Measurements from ENCODE around the gene HOXB4. TPM values are rescaled to one million over a fixed set of nuclear protein-coding genes. Genes with fewer than 3 reads are reported as not detected.

The HOXB4 gene
- total RNA-seq, 1 experiment from 2014 or later, result 4.3 TPM

GRCh38 chr17:48615963-48616716 lies 38.0 kb upstream of the HOXB4 start:
- Histone ChIP-seq H4K20me1 (ENCODE audit: insufficient read depth, low read depth, low read length) (no peaks in the 10 kb centered on the region), H3K9me2 (replicated peaks; ENCODE audit: insufficient read depth, low read length) (no peaks in the 10 kb centered on the region), H3K4me1 (ENCODE audit: low read length) (peaks cover 26% of the 10 kb centered on the region), H2AFZ (ENCODE audit: low read length) (no peak overlapping the region), H3K79me2 (ENCODE audit: low read length) (no peaks in the 10 kb centered on the region), H3K27me3 (ENCODE audit: low read length) (no peaks in the 10 kb centered on the region), H3K9me3 (ENCODE audit: low read length) (no peaks in the 10 kb centered on the region), H3K36me3 (ENCODE audit: insufficient read depth, low read length) (no peaks in the 10 kb centered on the region), H3K4me3 (ENCODE audit: low read length) (no peak overlapping the region), H3K9ac (ENCODE audit: low read length) (no peak overlapping the region), H3K4me2 (ENCODE audit: low read depth, low read length, poor library complexity, severe bottlenecking) (no peak overlapping the region), H3K27ac (ENCODE audit: low read length) (no peak overlapping the region)
- DNase-seq, result no peak

GRCh38 chr17:48615047-48615962 lies 37.2 kb upstream of the HOXB4 start, which contains the start of gene HOXB8:
HOXB8 (minus strand) TSS chr17:48615292; CDS start chr17:48614704, 588 bp downstream.
- no peaks in the 10 kb centered on the region for H3K9me3 ChIP-seq (ENCODE audit: low read length)
- no peak within 1 kb of the TSS for H3K9ac ChIP-seq (ENCODE audit: low read length)
- no peak within 1 kb of the TSS for H2AFZ ChIP-seq (ENCODE audit: low read length)
- no peaks in the 10 kb centered on the region for H3K79me2 ChIP-seq (ENCODE audit: low read length)
- H3K27me3 ChIP-seq (ENCODE audit: low read length), result no peaks in the 10 kb centered on the region
- H3K4me2 ChIP-seq (ENCODE audit: low read depth, low read length, poor library complexity, severe bottlenecking), result no peak within 1 kb of the TSS
- H4K20me1 ChIP-seq (ENCODE audit: insufficient read depth, low read depth, low read length), result no peaks in the 10 kb centered on the region
- H3K36me3 ChIP-seq (ENCODE audit: insufficient read depth, low read length), result no peaks in the 10 kb centered on the region
- no peak for DNase-seq
- H3K9me2 ChIP-seq (replicated peaks; ENCODE audit: insufficient read depth, low read length), result no peaks in the 10 kb centered on the region
- no peak within 1 kb of the TSS for H3K27ac ChIP-seq (ENCODE audit: low read length)
- peaks cover 32% of the 10 kb centered on the region for H3K4me1 ChIP-seq (ENCODE audit: low read length)
- no peak within 1 kb of the TSS for H3K4me3 ChIP-seq (ENCODE audit: low read length)

GRCh38 chr17:48613862-48614694 lies 35.9 kb upstream of the HOXB4 start:
- Histone ChIP-seq H3K9ac (ENCODE audit: low read length) (peak overlapping the region; percentile 92), H3K27ac (ENCODE audit: low read length) (no peak overlapping the region), H3K4me2 (ENCODE audit: low read depth, low read length, poor library complexity, severe bottlenecking) (peak overlapping the region; percentile 98), H4K20me1 (ENCODE audit: insufficient read depth, low read depth, low read length) (no peaks in the 10 kb centered on the region), H3K4me1 (ENCODE audit: low read length) (peaks cover 43% of the 10 kb centered on the region), H3K27me3 (ENCODE audit: low read length) (no peaks in the 10 kb centered on the region), H2AFZ (ENCODE audit: low read length) (0 out of 2 replicates have a peak overlapping the region, but pooled peaks have one; percentile 54), H3K4me3 (ENCODE audit: low read length) (peak overlapping the region; percentile 82), H3K9me3 (ENCODE audit: low read length) (no peaks in the 10 kb centered on the region), H3K79me2 (ENCODE audit: low read length) (no peaks in the 10 kb centered on the region), H3K36me3 (ENCODE audit: insufficient read depth, low read length) (no peaks in the 10 kb centered on the region), H3K9me2 (replicated peaks; ENCODE audit: insufficient read depth, low read length) (no peaks in the 10 kb centered on the region)
- DNase-seq, result no peak

GRCh38 chr17:48612854-48613691 lies 34.9 kb upstream of the HOXB4 start:
- H3K79me2 ChIP-seq (ENCODE audit: low read length), result no peaks in the 10 kb centered on the region
- no peaks in the 10 kb centered on the region for H3K36me3 ChIP-seq (ENCODE audit: insufficient read depth, low read length)
- H3K9ac ChIP-seq (ENCODE audit: low read length), result peak overlapping the region; percentile 92
- H3K4me1 ChIP-seq (ENCODE audit: low read length), result peaks cover 45% of the 10 kb centered on the region
- H3K9me2 ChIP-seq (replicated peaks; ENCODE audit: insufficient read depth, low read length), result no peaks in the 10 kb centered on the region
- H3K4me3 ChIP-seq (ENCODE audit: low read length), result peak overlapping the region; percentile 82
- H3K9me3 ChIP-seq (ENCODE audit: low read length), result no peaks in the 10 kb centered on the region
- H4K20me1 ChIP-seq (ENCODE audit: insufficient read depth, low read depth, low read length), result no peaks in the 10 kb centered on the region
- peak overlapping the region; percentile 97 for H2AFZ ChIP-seq (ENCODE audit: low read length)
- peak overlapping the region; percentile 98 for H3K4me2 ChIP-seq (ENCODE audit: low read depth, low read length, poor library complexity, severe bottlenecking)
- peak; percentile 82 for DNase-seq
- H3K27ac ChIP-seq (ENCODE audit: low read length), result peak overlapping the region; percentile 82
- no peaks in the 10 kb centered on the region for H3K27me3 ChIP-seq (ENCODE audit: low read length)

- Histone ChIP-seq H3K4me1 (ENCODE audit: low read length) (peaks cover 45% of the 10 kb centered on the region), H3K27me3 (ENCODE audit: low read length) (no peaks in the 10 kb centered on the region), H3K79me2 (ENCODE audit: low read length) (no peaks in the 10 kb centered on the region), H3K4me2 (ENCODE audit: low read depth, low read length, poor library complexity, severe bottlenecking) (peak overlapping the region; percentile 98), H3K9me3 (ENCODE audit: low read length) (no peaks in the 10 kb centered on the region), H3K9ac (ENCODE audit: low read length) (peak overlapping the region; percentile 92), H4K20me1 (ENCODE audit: insufficient read depth, low read depth, low read length) (no peaks in the 10 kb centered on the region), H3K36me3 (ENCODE audit: insufficient read depth, low read length) (no peaks in the 10 kb centered on the region), H3K27ac (ENCODE audit: low read length) (peak overlapping the region; percentile 82), H2AFZ (ENCODE audit: low read length) (peak overlapping the region; percentile 82), H3K9me2 (replicated peaks; ENCODE audit: insufficient read depth, low read length) (no peaks in the 10 kb centered on the region), H3K4me3 (ENCODE audit: low read length) (peak overlapping the region; percentile 82)
- DNase-seq, result peak; percentile 75
These were observed 34.3 kb upstream of the HOXB4 start for GRCh38 chr17:48612456-48612853.

- peak overlapping the region; percentile 92 for H3K9ac ChIP-seq (ENCODE audit: low read length)
- H3K27me3 ChIP-seq (ENCODE audit: low read length), result no peaks in the 10 kb centered on the region
- DNase-seq, result peak; percentile 77
- no peaks in the 10 kb centered on the region for H4K20me1 ChIP-seq (ENCODE audit: insufficient read depth, low read depth, low read length)
- H3K27ac ChIP-seq (ENCODE audit: low read length), result peak overlapping the region; percentile 82
- H3K9me2 ChIP-seq (replicated peaks; ENCODE audit: insufficient read depth, low read length), result no peaks in the 10 kb centered on the region
- H2AFZ ChIP-seq (ENCODE audit: low read length), result peak overlapping the region; percentile 48; the same call in 1 of the 2 replicates
- H3K36me3 ChIP-seq (ENCODE audit: insufficient read depth, low read length), result no peaks in the 10 kb centered on the region
- no peaks in the 10 kb centered on the region for H3K79me2 ChIP-seq (ENCODE audit: low read length)
- H3K9me3 ChIP-seq (ENCODE audit: low read length), result no peaks in the 10 kb centered on the region
- H3K4me2 ChIP-seq (ENCODE audit: low read depth, low read length, poor library complexity, severe bottlenecking), result peak overlapping the region; percentile 98
- H3K4me3 ChIP-seq (ENCODE audit: low read length), result peak overlapping the region; percentile 82
- peaks cover 45% of the 10 kb centered on the region for H3K4me1 ChIP-seq (ENCODE audit: low read length)
These were observed 33.7 kb upstream of the HOXB4 start for GRCh38 chr17:48611681-48612455.

GRCh38 chr17:48611213-48611612 lies 33.1 kb upstream of the HOXB4 start:
- H3K9me3 ChIP-seq (ENCODE audit: low read length), result no peaks in the 10 kb centered on the region
- H3K4me2 ChIP-seq (ENCODE audit: low read depth, low read length, poor library complexity, severe bottlenecking), result peak overlapping the region; percentile 98
- DNase-seq, result peak; percentile 73
- no peaks in the 10 kb centered on the region for H3K9me2 ChIP-seq (replicated peaks; ENCODE audit: insufficient read depth, low read length)
- peak overlapping the region; percentile 92 for H3K9ac ChIP-seq (ENCODE audit: low read length)
- no peaks in the 10 kb centered on the region for H3K79me2 ChIP-seq (ENCODE audit: low read length)
- peak overlapping the region; percentile 95 for H2AFZ ChIP-seq (ENCODE audit: low read length)
- peak overlapping the region; percentile 82 for H3K4me3 ChIP-seq (ENCODE audit: low read length)
- H3K36me3 ChIP-seq (ENCODE audit: insufficient read depth, low read length), result no peaks in the 10 kb centered on the region
- peaks cover 45% of the 10 kb centered on the region for H3K4me1 ChIP-seq (ENCODE audit: low read length)
- H3K27ac ChIP-seq (ENCODE audit: low read length), result peak overlapping the region; percentile 82
- H3K27me3 ChIP-seq (ENCODE audit: low read length), result no peaks in the 10 kb centered on the region
- H4K20me1 ChIP-seq (ENCODE audit: insufficient read depth, low read depth, low read length), result no peaks in the 10 kb centered on the region

All from Karpas-422 (cell line).